GM12878 (cell line): ENCODE data around the gene SNAP29. TPM values are rescaled to one million over a fixed set of nuclear protein-coding genes. Genes with fewer than 3 reads are reported as not detected.

ENCODE experiments used
- ATAC-seq: fragments of 200-7000 bp; cut with Tn5 transposase; 3 replicates; pipeline ENCODE4 v1.9.1; 2020; ENCODE audit warnings: mild to moderate bottlenecking, moderate library complexity
- BruUV-seq: library from RNA; stranded (reverse); fragments of 400-500 nt; replicated peaks from 2 replicates; lab custom pipeline; 2021; lab: Mats Ljungman, UMichigan
- CTCF ChIA-PET: fragments of 300-600 bp; sonication (Branson Sonifier 250); formaldehyde crosslinking; extraction: SDS; loops from one replicate; lab custom pipeline; 2021; ENCODE audit warnings: inconsistent platforms; lab: Yijun Ruan, JAX
- POLR2A ChIA-PET: fragments of 350-600 bp; formaldehyde crosslinking; extraction: SDS; loops from one replicate; lab custom pipeline; 2021; ENCODE audit warnings: inconsistent platforms; lab: Charles Lee
- RAD21 ChIA-PET: fragments of 300-600 bp; sonication (Branson Sonifier 250); formaldehyde crosslinking; loops from one replicate; lab custom pipeline; 2023; ENCODE audit warnings: antibody characterized with exemption; ENCODE audit not compliant: unreplicated experiment; lab: Charles Lee
- SMC1A ChIA-PET: fragments of 300-600 bp; sonication (Branson Sonifier 250); formaldehyde crosslinking; loops from one replicate; lab custom pipeline; 2023; ENCODE audit not compliant: unreplicated experiment, uncharacterized antibody; lab: Charles Lee
- DNase-seq: peaks from one replicate; pipeline ENCODE4 v3.0.0-alpha.2; 2011; ENCODE audit warnings: low read depth, low spot score
- FAIRE-seq: peaks from 3 replicates; lab custom pipeline; 2011; peaks lifted over from hg19 to GRCh38; lab: Jason Lieb, UNC
- H2AFZ ChIP-seq: 2 replicates; pipeline ENCODE4 v1.6.0; 2011; ENCODE audit warnings: low read depth, low read length, control low read depth; ENCODE audit not compliant: control insufficient read depth
- H3K27ac ChIP-seq: 2 replicates; pipeline ENCODE4 v1.5.1; 2011; ENCODE audit warnings: control low read depth; ENCODE audit not compliant: control insufficient read depth, insufficient read depth
- H3K27me3 ChIP-seq, 2 experiments: replicated peaks in 1 of 2; 2 replicates each; pipeline versions ENCODE4 v1.6.0 to v1.6.1; 2011; ENCODE audit warnings: low read length in 1 of 2; ENCODE audit not compliant: control insufficient read depth in 2 of 2, insufficient read depth in 2 of 2
- H3K36me3 ChIP-seq, 2 experiments: 2 replicates each; pipeline ENCODE4 v1.5.1; 2011; ENCODE audit warnings: low read length in 1 of 2; ENCODE audit not compliant: control insufficient read depth in 2 of 2, insufficient read depth in 2 of 2
- H3K4me1 ChIP-seq: 2 replicates; pipeline ENCODE4 v1.6.1; 2011; ENCODE audit warnings: mild to moderate bottlenecking, low read length, moderate library complexity, mixed read lengths; ENCODE audit not compliant: control insufficient read depth, insufficient read depth
- H3K4me2 ChIP-seq: 2 replicates; pipeline ENCODE4 v1.6.0; 2011; ENCODE audit warnings: control low read depth; ENCODE audit not compliant: control insufficient read depth, insufficient read depth
- H3K4me3 ChIP-seq: fragments of 200-600 bp; sonication (generic); 2 replicates; pipeline ENCODE4 v1.5.1; 2016
- H3K79me2 ChIP-seq: 2 replicates; pipeline ENCODE4 v1.6.0; 2011; ENCODE audit warnings: low read length; ENCODE audit not compliant: control insufficient read depth, insufficient read depth
- H3K9ac ChIP-seq: 2 replicates; pipeline ENCODE4 v1.8.0; 2011; ENCODE audit warnings: low read length, control low read depth, mixed read lengths; ENCODE audit not compliant: control insufficient read depth, insufficient read depth
- H3K9me3 ChIP-seq: replicated peaks from 3 replicates; pipeline ENCODE4 v1.5.1; 2011; ENCODE audit warnings: mild to moderate bottlenecking, low read length; ENCODE audit not compliant: control insufficient read depth, insufficient read depth
- H4K20me1 ChIP-seq: 2 replicates; pipeline ENCODE4 v1.6.0; 2011; ENCODE audit not compliant: control insufficient read depth, insufficient read depth
- BRCA1 ChIP-seq: IDR thresholded peaks from 2 replicates; pipeline ENCODE4 v1.6.1; 2011; ENCODE audit warnings: low read depth, low read length, improper control_type of control experiment
- CEBPB ChIP-seq, 2 experiments: fragments of 150-350 bp in 1 of 2; IDR thresholded peaks; 2 replicates each; pipeline ENCODE4 v1.6.1; 2012 to 2014; ENCODE audit warnings: low read depth in 2 of 2, low read length in 2 of 2, borderline replicate concordance in 1 of 2, inconsistent platforms in 1 of 2
- CHD1 ChIP-seq: IDR thresholded peaks from 2 replicates; pipeline ENCODE4 v1.6.1; 2012; ENCODE audit warnings: low read depth, low read length, improper control_type of control experiment
- DPF2 ChIP-seq: fragments of 450-650 bp; IDR thresholded peaks from 2 replicates; pipeline ENCODE4 v1.6.1; 2017; ENCODE audit warnings: mild to moderate bottlenecking
- HSF1 ChIP-seq: fragments of 150-350 bp; IDR thresholded peaks from 2 replicates; pipeline ENCODE4 v1.6.1; 2014; ENCODE audit warnings: mild to moderate bottlenecking, low read depth, low read length
- KAT2A ChIP-seq: conservative IDR thresholded peaks from 2 replicates; pipeline ENCODE4 v1.6.1; 2011; ENCODE audit warnings: low read depth, low read length; ENCODE audit not compliant: control insufficient read depth
- MYB ChIP-seq: fragments of 150-350 bp; IDR thresholded peaks from 2 replicates; pipeline ENCODE4 v1.6.1; 2014; ENCODE audit warnings: mild to moderate bottlenecking, low read depth, low read length, borderline replicate concordance
- PAX5 ChIP-seq: IDR thresholded peaks from 2 replicates; pipeline ENCODE4 v1.6.1; 2011; ENCODE audit warnings: low read depth, low read length, borderline replicate concordance
- PBX3 ChIP-seq: IDR thresholded peaks from 2 replicates; pipeline ENCODE4 v1.6.1; 2011; ENCODE audit warnings: mild to moderate bottlenecking, low read depth, low read length, moderate library complexity; ENCODE audit not compliant: insufficient replicate concordance
- SIX5 ChIP-seq: IDR thresholded peaks from 2 replicates; pipeline ENCODE4 v1.6.1; 2011; ENCODE audit warnings: mild to moderate bottlenecking, low read depth, low read length, moderate library complexity; ENCODE audit not compliant: severe bottlenecking
- ZBTB40 ChIP-seq: fragments of 450-650 bp; IDR thresholded peaks from 2 replicates; pipeline ENCODE4 v1.6.1; 2016; ENCODE audit warnings: mild to moderate bottlenecking, moderate library complexity, borderline replicate concordance
- WGBS: methylation state at CpG from one replicate; pipeline ENCODE4 v1.1.6; 2016; ENCODE audit warnings: low lambda C conversion rate; ENCODE audit not compliant: insufficient replicate concordance, insufficient coverage; ENCODE audit errors: missing lambda C conversion rate; 5-methylcytosine and 5-hydroxymethylcytosine counted together
- in situ Hi-C: fragments of 300-500 bp; cut with MboI; formaldehyde crosslinking; loops from 9 replicates; pipeline ENCODE4 v1.14.3; 2018; ENCODE audit warnings: mixed read lengths
- intact Hi-C: fragments of 100-400 bp; cut with micrococcal nuclease; formaldehyde crosslinking; loops from one replicate; pipeline ENCODE4 v1.14.2; 2022; ENCODE audit not compliant: unreplicated experiment
- polyA plus RNA-seq, 11 experiments: library from polyadenylated mRNA; depleted of rRNA in 4 of 11; unstranded in 6 of 11; stranded (reverse) in 5 of 11; fragments of >200 nt; fragmentation: Nextera tagmentation in 4 of 11; fragmentation: Illumina TruSeq in 1 of 11; extraction: Ambion mirVana in 4 of 11; extraction: Trizol in 1 of 11; gene quantifications; 1 replicate in 1 of 11; 2 replicates in 10 of 11; pipeline versions ENCODE4 v1.2.1 to v1.2.3, GENCODE V29; 2011 to 2016; ENCODE audit warnings: inconsistent platforms in 2 of 11, missing spikeins in 2 of 11, low read depth in 1 of 11
- total RNA-seq, 4 experiments: library from RNA; depleted of rRNA in 3 of 4; stranded (reverse); fragments of >200 nt in 3 of 4; fragmentation: Illumina TruSeq in 1 of 4; extraction: Trizol in 1 of 4; gene quantifications; 2 replicates each; pipeline versions ENCODE4 v1.2.1 to v1.2.3, GENCODE V29; 2013 to 2021

Gene SNAP29
- total and polyA plus RNA-seq, 10 of the 15 experiments (the other 5 are each of a cell fraction or from before 2014, with no cell fraction given) = 4.7 to 45.7 (median 27.9) TPM

GRCh38 chr22:20815477-20816050, 43.2 kb upstream of the SNAP29 start:
- Histone ChIP-seq H3K27ac (no peak overlapping the region), H3K36me3 (peaks cover 8% of the 10 kb centered on the region in 2 experiments; a peak in 2 of 4 replicates), H4K20me1 (no peaks in the 10 kb centered on the region), H3K9ac (no peak overlapping the region), H3K4me1 (no peaks in the 10 kb centered on the region), H3K79me2 (no peaks in the 10 kb centered on the region), H2AFZ (no peak overlapping the region), H3K4me3 (no peak overlapping the region), H3K9me3 (no peaks in the 10 kb centered on the region), H3K4me2 (no peak overlapping the region), H3K27me3 (no peaks in the 10 kb centered on the region)
- no peak for ATAC-seq
- 83% methylated on average over 9 of the region's 9 CpGs for WGBS
- no peak for FAIRE-seq
- CTCF ChIA-PET = interaction anchor here (0.6 kb wide), 2 partner anchors 31 to 288 kb away, joined by 3 read pairs; no protein-coding TSS in a partner anchor
- DNase-seq = no peak
- BruUV-seq = no TSS peak
- TF ChIP-seq PAX5 (no peak), SIX5 (no peak), HSF1 (no peak), BRCA1 (no peak), CHD1 (no peak), KAT2A (no peak), ZBTB40 (no peak), CEBPB (IDR thresholded peaks at IDR 0.05; ENCODE audit: borderline replicate concordance in 1 of 2, low read depth in 2 of 2, low read length in 2 of 2) (no peak), DPF2 (no peak), MYB (no peak), PBX3 (no peak)
- intact Hi-C loops (no loop called here), in situ Hi-C loops (no loop called here)
- POLR2A ChIA-PET = interaction anchor here (0.7 kb wide), 1 partner anchor 12 kb away, joined by 6 read pairs; no protein-coding TSS in a partner anchor
- SMC1A ChIA-PET = no interaction called here
- RAD21 ChIA-PET = interaction anchor here (0.9 kb wide), 1 partner anchor 9 kb away, joined by 4 read pairs; no protein-coding TSS in a partner anchor
